LNCAP (cell line): ENCODE data around the gene DLG1.

ENCODE experiments used
- CTCF ChIP-seq: fragments of 450-650 bp; IDR thresholded peaks from 2 replicates; pipeline ENCODE4 v1.5.1; 2017; ENCODE audit warnings: mild to moderate bottlenecking

DLG1 gene

DNA sequence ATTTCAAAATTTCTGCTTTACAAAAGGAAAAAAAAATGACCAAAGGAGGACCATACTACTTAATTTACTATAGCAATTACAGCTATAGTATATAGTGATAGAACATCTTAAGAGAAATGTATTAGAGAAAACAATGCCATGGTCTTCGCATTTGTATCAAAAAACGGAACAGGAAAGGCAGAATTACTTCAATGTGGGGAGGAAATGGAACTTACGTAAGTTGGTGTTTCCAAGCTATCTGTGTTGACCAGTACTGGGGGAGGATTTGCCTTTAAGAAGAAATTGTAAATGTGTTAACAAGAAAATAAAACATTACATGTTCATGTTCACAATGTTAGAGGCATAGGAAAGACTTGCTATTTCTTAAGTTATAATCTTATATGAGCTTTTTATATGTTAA lies 148.9 kb downstream of the DLG1 start:
- no peak for TF ChIP-seq CTCF

GRCh38 chr3:197144188-197144587 lies 154.2 kb downstream of the DLG1 start:
- no peak for TF ChIP-seq CTCF

DNA sequence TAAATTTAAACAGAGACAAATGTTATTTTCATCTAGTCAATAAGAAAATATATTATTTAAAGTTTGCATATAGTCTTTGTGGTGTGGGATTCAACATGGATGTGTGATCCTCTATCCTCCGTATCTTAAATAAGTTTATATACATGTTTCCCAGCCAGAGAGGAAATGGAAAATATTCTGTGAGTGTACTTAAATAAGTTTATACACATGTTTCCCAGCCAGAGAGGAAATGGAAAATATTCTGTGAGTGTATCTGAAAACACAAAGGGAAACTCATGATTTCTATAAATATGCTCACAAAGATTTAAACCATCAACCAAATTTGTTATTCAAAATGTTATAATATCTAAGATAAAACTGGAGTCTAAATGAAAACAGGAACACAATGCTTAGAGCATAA lies 158.8 kb downstream of the DLG1 start:
- TF ChIP-seq CTCF, result no peak

GRCh38 chr3:197137751-197138150 lies 160.7 kb downstream of the DLG1 start:
- no peak for TF ChIP-seq CTCF

DNA sequence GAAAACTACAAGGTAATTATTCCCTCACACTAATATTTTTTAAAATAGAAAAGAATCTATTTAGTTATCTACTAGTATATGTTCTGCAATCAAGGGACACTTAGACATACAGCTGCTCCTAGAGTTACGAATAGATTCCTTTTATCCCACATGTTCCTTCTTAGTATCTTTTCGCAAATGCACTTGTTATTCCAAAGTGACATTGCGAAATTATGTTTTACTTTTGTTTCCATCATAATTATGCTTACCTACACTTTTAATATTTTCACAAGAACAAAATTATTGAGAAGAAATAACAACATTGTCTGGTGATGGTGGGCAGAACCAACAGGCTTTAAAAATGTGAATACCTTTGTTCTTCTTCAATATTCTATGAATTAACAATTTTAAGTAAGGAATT lies 161.7 kb downstream of the DLG1 start:
- no peak for TF ChIP-seq CTCF

GRCh38 chr3:197135212-197135611 lies 163.2 kb downstream of the DLG1 start:
- no peak for TF ChIP-seq CTCF

GRCh38 chr3:197132916-197133530 lies 165.4 kb downstream of the DLG1 start:
- TF ChIP-seq CTCF, result no peak

GRCh38 chr3:197125636-197126035 lies 172.8 kb downstream of the DLG1 start:
- TF ChIP-seq CTCF, result no peak
